Measurements from ENCODE around the gene IFT80.

- TF ChIP-seq POLR2A (IDR thresholded peaks at IDR 0.05; ENCODE audit: low read depth, low read length) (no peak), CTCF (conservative IDR thresholded peaks at IDR 0.05; ENCODE audit: low read depth, low read length) (no peak)
Observed at GRCh38 chr3:160330109-160330508, 68.9 kb downstream of the IFT80 start.
